Panc1 (cell line): ENCODE results near the gene FUOM. TPM values are rescaled to one million over a fixed set of nuclear protein-coding genes. Genes with fewer than 3 reads are reported as not detected.

ENCODE experiments used
- ATAC-seq: fragments of 200-7000 bp; cut with Tn5 transposase; 2 replicates; pipeline ENCODE4 v1.9.1; 2020; ENCODE audit warnings: mild to moderate bottlenecking, moderate library complexity
- BruUV-seq: library from RNA; stranded (reverse); fragments of 400-500 nt; replicated peaks from 2 replicates; lab custom pipeline; 2021; lab: Mats Ljungman, UMichigan
- CTCF ChIA-PET: fragments of 300-600 bp; sonication (Branson Sonifier 250); formaldehyde crosslinking; loops from one replicate; lab custom pipeline; 2022; ENCODE audit warnings: antibody characterized with exemption; lab: Charles Lee
- POLR2A ChIA-PET: fragments of 300-600 bp; sonication (Branson Sonifier 250); formaldehyde crosslinking; loops from one replicate; lab custom pipeline; 2022; ENCODE audit warnings: antibody characterized with exemption; lab: Charles Lee
- DNase-seq: peaks from one replicate; pipeline ENCODE4 v3.0.0-alpha.2; 2010; ENCODE audit warnings: low read depth, low spot score
- H3K27ac ChIP-seq: 2 replicates; pipeline ENCODE4 v1.5.1; 2011; ENCODE audit warnings: mild to moderate bottlenecking, low read length, inconsistent platforms
- H3K27me3 ChIP-seq: fragments of 200-500 bp; sonication (Bioruptor generic); 2 replicates; pipeline ENCODE4 v1.6.0; 2014; ENCODE audit warnings: low read length, inconsistent platforms; ENCODE audit not compliant: control insufficient read depth, insufficient read depth
- H3K36me3 ChIP-seq: fragments of 200-500 bp; sonication (Bioruptor generic); 2 replicates; pipeline ENCODE4 v1.5.1; 2014; ENCODE audit warnings: inconsistent platforms, mild to moderate bottlenecking, low read length, moderate library complexity; ENCODE audit not compliant: control insufficient read depth, insufficient read depth
- H3K4me1 ChIP-seq: 2 replicates; pipeline ENCODE4 v1.5.1; 2011; ENCODE audit warnings: inconsistent platforms, mild to moderate bottlenecking, low read length, moderate library complexity; ENCODE audit not compliant: control insufficient read depth, insufficient read depth
- H3K4me3 ChIP-seq, 2 experiments: 2 replicates each; pipeline ENCODE4 v1.5.1; 2011 to 2012; ENCODE audit warnings: low read depth in 2 of 2, low read length in 2 of 2, mild to moderate bottlenecking in 2 of 2, inconsistent platforms in 1 of 2, moderate library complexity in 1 of 2
- H3K9me3 ChIP-seq: fragments of 200-500 bp; sonication (Bioruptor generic); 2 replicates; pipeline ENCODE4 v1.5.1; 2014; ENCODE audit warnings: low read depth, mild to moderate bottlenecking, inconsistent platforms, low read length, moderate library complexity; ENCODE audit not compliant: control insufficient read depth, insufficient read depth
- CTCF ChIP-seq: fragments of 450-650 bp; IDR thresholded peaks from 2 replicates; pipeline ENCODE4 v1.5.1; 2017; ENCODE audit warnings: mild to moderate bottlenecking
- POLR2AphosphoS5 ChIP-seq: IDR thresholded peaks from 2 replicates; pipeline ENCODE4 v1.6.1; 2012; ENCODE audit warnings: mild to moderate bottlenecking, low read depth, low read length, moderate library complexity
- REST ChIP-seq, 2 experiments: IDR thresholded peaks; 2 replicates each; pipeline ENCODE4 v1.6.1; 2011 to 2012; ENCODE audit warnings: low read depth in 2 of 2, control low read depth in 1 of 2, low read length in 1 of 2, mild to moderate bottlenecking in 1 of 2, moderate library complexity in 1 of 2; ENCODE audit not compliant: insufficient read depth in 1 of 2
- SIN3A ChIP-seq: IDR thresholded peaks from 2 replicates; pipeline ENCODE4 v1.6.1; 2012; ENCODE audit warnings: low read depth, mild to moderate bottlenecking, low read length, moderate library complexity, borderline replicate concordance; ENCODE audit not compliant: insufficient read depth
- TCF7L2 ChIP-seq: IDR thresholded peaks from 2 replicates; pipeline ENCODE4 v1.6.1; 2011; ENCODE audit warnings: mild to moderate bottlenecking, low read depth, low read length, inconsistent platforms
- in situ Hi-C: cut with HindIII; loops from 2 replicates; pipeline ENCODE4 v1.10.0; 2016; ENCODE audit warnings: low sequenced_read_pairs, low pct_unique_long_range_greater_than_20kb
- intact Hi-C: fragments of 100-400 bp; cut with micrococcal nuclease; formaldehyde crosslinking; loops from one replicate; pipeline ENCODE4 v1.10.0; 2022; ENCODE audit not compliant: unreplicated experiment
- total RNA-seq: library from RNA; stranded (reverse); gene quantifications from one replicate; pipeline ENCODE4 v1.2.1, GENCODE V29; 2021; ENCODE audit not compliant: unreplicated experiment

Gene FUOM
- total RNA-seq, 1 experiment from 2014 or later, result 39.6 TPM

GRCh38 chr10:133375357-133376115 is 17.7 kb upstream of the FUOM start:
- no peak for TF ChIP-seq CTCF
- no peak for TF ChIP-seq POLR2AphosphoS5
- TF ChIP-seq TCF7L2, result no peak
- no peak for TF ChIP-seq REST (IDR thresholded peaks at IDR 0.05; ENCODE audit: insufficient read depth in 1 of 2, low read depth in 2 of 2, low read length in 1 of 2)
- TF ChIP-seq SIN3A, result no peak
- intact Hi-C loops, result no loop called here
- Histone ChIP-seq H3K27me3 (no peaks in the 10 kb centered on the region), H3K27ac (no peak overlapping the region), H3K4me1 (peaks cover 12% of the 10 kb centered on the region), H3K4me3 (no peak overlapping the region), H3K36me3 (no peaks in the 10 kb centered on the region), H3K9me3 (no peaks in the 10 kb centered on the region)
- DNase-seq, result no peak
- no peak for ATAC-seq
- in situ Hi-C loops, result no loop called here
- BruUV-seq, result no TSS peak
- ChIA-PET CTCF (no interaction called here), POLR2A (no interaction called here)

- TF ChIP-seq CTCF, result no peak
- peak; percentile 91; the same call in 1 of the 2 replicates for TF ChIP-seq SIN3A
- TF ChIP-seq POLR2AphosphoS5, result peak; percentile 88
- TF ChIP-seq TCF7L2, result no peak
- peak; percentile 55 for DNase-seq
- in situ Hi-C loops (no loop called here), intact Hi-C loops (no loop called here)
- H3K27me3 ChIP-seq, result no peaks in the 10 kb centered on the region
- H3K36me3 ChIP-seq, result peaks cover 10% of the 10 kb centered on the region; the same call in 1 of the 2 replicates
- ATAC-seq, result peak; percentile 98
- peak within 1 kb of the TSS; percentile 57 to 59 for H3K4me3 ChIP-seq
- POLR2A ChIA-PET, result no interaction called here
- peaks cover 9% of the 10 kb centered on the region for H3K4me1 ChIP-seq
- CTCF ChIA-PET, result no interaction called here
- no TSS peak for BruUV-seq
- no peaks in the 10 kb centered on the region for H3K9me3 ChIP-seq
- H3K27ac ChIP-seq, result peak within 1 kb of the TSS; percentile 86
These were observed 15.6 kb upstream of the FUOM start, which contains the start of gene ECHS1 for GRCh38 chr10:133373174-133374090. TSS of gene ECHS1 (minus strand) at chr10:133373354. CDS start at chr10:133373333, 21 bp downstream.
